Fibroblast of the aortic adventitia (primary cell): Measurements from ENCODE around the gene PEAK1. TPM values are rescaled to one million over a fixed set of nuclear protein-coding genes. Genes with fewer than 3 reads are reported as not detected.

Source experiments
- total RNA-seq: library from RNA; depleted of rRNA; stranded (reverse); fragments of >200 nt; gene quantifications from 2 replicates; pipeline ENCODE4 v1.2.3, GENCODE V29; 2012; ENCODE audit warnings: low replicate concordance

PEAK1 gene
- total RNA-seq, 1 donor = 98.2 TPM

Other genes with a start within 250 kb of the PEAK1 start
- 28.7 and 33.3 TPM in 2 replicates for gene HMG20A, start 784 bp upstream of the PEAK1 start, total RNA-seq
- not detected in 2 replicates for gene LINGO1, start 212.8 kb upstream of the PEAK1 start, total RNA-seq